IMR-90 (cell line): ENCODE measurements around the gene HCRTR1. TPM values are rescaled to one million over a fixed set of nuclear protein-coding genes. Genes with fewer than 3 reads are reported as not detected.

Experiments
- ATAC-seq: fragments of 200-7000 bp; cut with Tn5 transposase; 2 replicates; pipeline ENCODE4 v1.9.1; 2020; ENCODE audit warnings: low read depth, mild to moderate bottlenecking, moderate library complexity
- BruUV-seq: library from RNA; stranded (reverse); fragments of 400-500 nt; replicated peaks from 2 replicates; lab custom pipeline; 2021; lab: Mats Ljungman, UMichigan
- CTCF ChIA-PET: fragments of 300-600 bp; formaldehyde crosslinking; extraction: SDS; loops from one replicate; lab custom pipeline; 2021; ENCODE audit warnings: antibody characterized with exemption; lab: Yijun Ruan, JAX
- POLR2A ChIA-PET: fragments of 300-600 bp; sonication (Branson Sonifier 250); formaldehyde crosslinking; loops from one replicate; lab custom pipeline; 2022; ENCODE audit warnings: antibody characterized with exemption; ENCODE audit not compliant: unreplicated experiment; lab: Charles Lee
- DNase-seq: peaks from one replicate; pipeline ENCODE4 v3.0.0; 2013
- H2AFZ ChIP-seq: replicated peaks from 2 replicates; pipeline ENCODE3; 2013; ENCODE audit warnings: low read length, mild to moderate bottlenecking; ENCODE audit not compliant: poor library complexity
- H2AK5ac ChIP-seq: 2 replicates; pipeline ENCODE4 v1.6.1; 2013; ENCODE audit warnings: low read depth, low read length, inconsistent platforms
- H2AK9ac ChIP-seq: replicated peaks from 2 replicates; pipeline ENCODE3; 2013; ENCODE audit warnings: mild to moderate bottlenecking, low read depth, low read length, moderate library complexity; ENCODE audit not compliant: poor library complexity
- H2BK120ac ChIP-seq: 2 replicates; pipeline ENCODE4 v1.6.1; 2013; ENCODE audit warnings: low read depth, low read length, inconsistent platforms
- H2BK15ac ChIP-seq: 3 replicates; pipeline ENCODE4 v1.6.1; 2013; ENCODE audit warnings: low read depth, low read length, inconsistent platforms
- H2BK20ac ChIP-seq: 2 replicates; pipeline ENCODE4 v1.6.1; 2013; ENCODE audit warnings: low read depth, mild to moderate bottlenecking, inconsistent platforms, low read length, moderate library complexity
- H2BK5ac ChIP-seq: 2 replicates; pipeline ENCODE4 v1.6.1; 2013; ENCODE audit warnings: mild to moderate bottlenecking, low read depth, low read length, inconsistent platforms; ENCODE audit not compliant: poor library complexity, severe bottlenecking
- H3K14ac ChIP-seq: replicated peaks from 2 replicates; pipeline ENCODE4 v1.6.1; 2013; ENCODE audit warnings: low read depth, low read length, inconsistent platforms
- H3K18ac ChIP-seq: 2 replicates; pipeline ENCODE4 v1.6.1; 2013; ENCODE audit warnings: low read depth, low read length, control low read depth
- H3K23ac ChIP-seq: 2 replicates; pipeline ENCODE4 v1.6.1; 2013; ENCODE audit warnings: low read depth, low read length, inconsistent platforms
- H3K27ac ChIP-seq: 2 replicates; pipeline ENCODE4 v1.5.1; 2013; ENCODE audit warnings: mild to moderate bottlenecking, control low read depth, low read length; ENCODE audit not compliant: insufficient read depth
- H3K27me3 ChIP-seq: 2 replicates; pipeline ENCODE4 v1.6.1; 2013; ENCODE audit warnings: low read length; ENCODE audit not compliant: control insufficient read depth, insufficient read depth
- H3K36me3 ChIP-seq: 2 replicates; pipeline ENCODE4 v1.6.1; 2013; ENCODE audit warnings: low read length, mixed read lengths; ENCODE audit not compliant: control insufficient read depth, insufficient read depth
- H3K4ac ChIP-seq: 2 replicates; pipeline ENCODE4 v1.6.1; 2013; ENCODE audit warnings: low read depth, low read length, inconsistent platforms
- H3K4me1 ChIP-seq: 2 replicates; pipeline ENCODE4 v1.6.1; 2013; ENCODE audit warnings: low read length, mixed read lengths; ENCODE audit not compliant: control insufficient read depth, insufficient read depth
- H3K4me2 ChIP-seq: 2 replicates; pipeline ENCODE4 v1.6.1; 2013; ENCODE audit warnings: low read depth, mild to moderate bottlenecking, control low read depth, low read length, moderate library complexity
- H3K4me3 ChIP-seq: 2 replicates; pipeline ENCODE4 v1.5.1; 2013; ENCODE audit warnings: low read depth, mild to moderate bottlenecking, control low read depth, low read length, moderate library complexity; ENCODE audit not compliant: insufficient read depth
- H3K56ac ChIP-seq: 2 replicates; pipeline ENCODE4 v1.6.1; 2013; ENCODE audit warnings: low read length, inconsistent platforms; ENCODE audit not compliant: insufficient read depth; ENCODE audit errors: extremely low read depth
- H3K79me1 ChIP-seq, 2 experiments: 2 replicates each; pipeline ENCODE4 v1.6.1; 2013; ENCODE audit warnings: low read length in 2 of 2, inconsistent platforms in 1 of 2, low read depth in 1 of 2
- H3K9ac ChIP-seq: 2 replicates; pipeline ENCODE4 v1.6.1; 2013; ENCODE audit warnings: low read depth, low read length, control low read depth
- H3K9me1 ChIP-seq: 2 replicates; pipeline ENCODE4 v1.6.1; 2013; ENCODE audit warnings: low read length, inconsistent platforms; ENCODE audit not compliant: insufficient read depth
- H3K9me3 ChIP-seq: 2 replicates; pipeline ENCODE4 v1.6.1; 2013; ENCODE audit warnings: low read length; ENCODE audit not compliant: control insufficient read depth, insufficient read depth
- H4K20me1 ChIP-seq: 2 replicates; pipeline ENCODE4 v1.6.1; 2013; ENCODE audit warnings: low read length, inconsistent platforms; ENCODE audit not compliant: insufficient read depth
- H4K5ac ChIP-seq: 2 replicates; pipeline ENCODE4 v1.6.1; 2013; ENCODE audit warnings: mild to moderate bottlenecking, low read depth, low read length, control low read depth
- H4K8ac ChIP-seq, 2 experiments: 2 replicates each; pipeline ENCODE4 v1.6.1; 2013; ENCODE audit warnings: low read depth in 2 of 2, low read length in 2 of 2, control low read depth in 1 of 2, inconsistent platforms in 1 of 2
- H4K91ac ChIP-seq: 2 replicates; pipeline ENCODE4 v1.6.1; 2013; ENCODE audit warnings: low read depth, low read length, inconsistent platforms; ENCODE audit not compliant: insufficient read depth
- BHLHE40 ChIP-seq: fragments of 150-350 bp; IDR thresholded peaks from 2 replicates; pipeline ENCODE4 v1.6.1; 2016; ENCODE audit warnings: mild to moderate bottlenecking, low read depth, low read length
- CEBPB ChIP-seq: IDR thresholded peaks from 2 replicates; pipeline ENCODE4 v1.6.1; 2012; ENCODE audit warnings: low read depth, low read length, improper control_type of control experiment
- CHD1 ChIP-seq: IDR thresholded peaks from 2 replicates; pipeline ENCODE4 v1.6.1; 2012; ENCODE audit warnings: low read depth, low read length, improper control_type of control experiment
- FOS ChIP-seq: fragments of 150-350 bp; IDR thresholded peaks from 2 replicates; pipeline ENCODE4 v1.6.1; 2016; ENCODE audit warnings: low read depth, low read length
- MAFK ChIP-seq: IDR thresholded peaks from 2 replicates; pipeline ENCODE4 v1.6.1; 2012; ENCODE audit warnings: low read depth, low read length, improper control_type of control experiment
- MXI1 ChIP-seq: IDR thresholded peaks from 2 replicates; pipeline ENCODE4 v1.6.1; 2012; ENCODE audit warnings: low read depth, mild to moderate bottlenecking, low read length, moderate library complexity, borderline replicate concordance
- NFE2L2 ChIP-seq: fragments of 150-350 bp; IDR thresholded peaks from 2 replicates; pipeline ENCODE4 v1.6.1; 2016; ENCODE audit warnings: low read depth, mild to moderate bottlenecking, low read length
- POLR2A ChIP-seq: IDR thresholded peaks from 2 replicates; pipeline ENCODE4 v1.6.1; 2012; ENCODE audit warnings: mild to moderate bottlenecking, low read depth, low read length
- RAD21 ChIP-seq: IDR thresholded peaks from 2 replicates; pipeline ENCODE4 v1.6.1; 2012; ENCODE audit warnings: low read length, improper control_type of control experiment
- RCOR1 ChIP-seq: IDR thresholded peaks from 2 replicates; pipeline ENCODE4 v1.6.1; 2012; ENCODE audit warnings: mild to moderate bottlenecking, low read length, improper control_type of control experiment; ENCODE audit not compliant: insufficient replicate concordance
- SMC3 ChIP-seq: fragments of 150-350 bp; IDR thresholded peaks from 2 replicates; pipeline ENCODE4 v1.6.1; 2016; ENCODE audit warnings: low read depth, mild to moderate bottlenecking, antibody characterized with exemption, low read length, moderate library complexity
- WGBS, 2 experiments: methylation state at CpG; one replicate each; pipeline versions ENCODE4 v1.1.5 to v1.1.7; 2013; ENCODE audit warnings: missing lambda C conversion rate in 2 of 2; ENCODE audit not compliant: insufficient read length in 1 of 2; ENCODE audit errors: extremely low coverage in 2 of 2; 5-methylcytosine and 5-hydroxymethylcytosine counted together
- dilution Hi-C: fragments of 300-500 bp; cut with HindIII; formaldehyde crosslinking; loops from one replicate; pipeline ENCODE4 v1.14.3; 2018; ENCODE audit warnings: low sequenced_read_pairs; ENCODE audit not compliant: unreplicated experiment
- in situ Hi-C: fragments of 300-500 bp; cut with MboI; formaldehyde crosslinking; loops from 3 replicates; pipeline ENCODE4 v1.14.3; 2019; ENCODE audit warnings: low sequenced_read_pairs, inconsistent platforms, mixed read lengths
- intact Hi-C: fragments of 100-400 bp; cut with micrococcal nuclease; formaldehyde crosslinking; loops from 2 replicates; pipeline ENCODE4 v1.10.0; 2022
- polyA plus RNA-seq, 3 experiments: library from polyadenylated mRNA; depleted of rRNA; stranded (reverse); fragments of >200 nt; gene quantifications; 2 replicates each; pipeline ENCODE4 v1.2.3, GENCODE V29; 2012; ENCODE audit warnings: low replicate concordance in 1 of 3
- total RNA-seq: library from RNA; depleted of rRNA; stranded (reverse); fragments of >200 nt; gene quantifications from 2 replicates; pipeline ENCODE4 v1.2.3, GENCODE V29; 2012
- TF ChIP-seq, protein P1 (sequence below): conservative IDR thresholded peaks from 2 replicates; pipeline ENCODE4 v1.5.1; 2012; ENCODE audit warnings: mild to moderate bottlenecking, low read depth, low read length, improper control_type of control experiment
- TF ChIP-seq, protein P2 (sequence below): fragments of 150-350 bp; IDR thresholded peaks from 2 replicates; pipeline ENCODE4 v1.6.1; 2016; ENCODE audit warnings: low read depth, mild to moderate bottlenecking, low read length, moderate library complexity, borderline replicate concordance
- TF ChIP-seq, protein P3 (sequence below): fragments of 150-350 bp; IDR thresholded peaks from 2 replicates; pipeline ENCODE4 v1.6.1; 2017; ENCODE audit warnings: mild to moderate bottlenecking, antibody characterized with exemption, low read length, low read depth

HCRTR1 gene
- total and polyA plus RNA-seq, 2 of the 4 experiments (the other 2 are of a cell fraction), result not detected

DNA sequence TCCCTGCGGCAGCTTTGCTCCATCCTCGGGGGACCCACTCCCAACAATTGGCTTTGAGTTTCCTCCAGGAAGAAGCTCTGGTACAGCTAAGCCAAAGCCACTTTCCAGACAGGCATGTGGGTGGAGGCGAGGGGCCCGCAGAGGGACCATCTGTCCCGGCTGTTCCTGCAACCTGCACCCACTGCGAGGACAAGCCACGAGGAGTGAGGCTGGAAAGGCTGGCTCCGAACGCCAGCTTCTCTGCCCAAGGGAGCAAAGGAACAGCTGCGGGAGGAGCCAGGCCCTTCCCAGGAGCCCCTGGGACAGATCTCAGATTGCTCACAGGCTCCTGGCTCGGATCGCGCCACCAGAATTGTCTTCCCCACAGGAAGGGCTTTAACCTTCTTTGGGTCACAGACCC is 55.5 kb downstream of the HCRTR1 start:
- no TSS peak for BruUV-seq
- no peak overlapping the region for H3K4me3 ChIP-seq
- no peaks in the 10 kb centered on the region for H3K9me3 ChIP-seq
- DNase-seq, result no peak
- no peak overlapping the region for H2BK120ac ChIP-seq
- H3K27me3 ChIP-seq, result no peaks in the 10 kb centered on the region
- no peak overlapping the region for H3K9ac ChIP-seq
- ATAC-seq, result no peak
- H3K36me3 ChIP-seq, result peaks cover 66% of the 10 kb centered on the region
- H3K23ac ChIP-seq, result no peak overlapping the region
- WGBS, 2 experiments, result 79% methylated on average over 8 of the region's 13 CpGs; no CpG with 5 or more reads in 1 of the 2 experiments
- H2BK15ac ChIP-seq, result no peak overlapping the region
- in situ Hi-C loops (no loop called here), dilution Hi-C loops (no loop called here), intact Hi-C loops (no loop called here)
- no peak for TF ChIP-seq CEBPB
- TF ChIP-seq RCOR1, result no peak
- TF ChIP-seq CHD1, result no peak
- TF ChIP-seq, protein P1, sequence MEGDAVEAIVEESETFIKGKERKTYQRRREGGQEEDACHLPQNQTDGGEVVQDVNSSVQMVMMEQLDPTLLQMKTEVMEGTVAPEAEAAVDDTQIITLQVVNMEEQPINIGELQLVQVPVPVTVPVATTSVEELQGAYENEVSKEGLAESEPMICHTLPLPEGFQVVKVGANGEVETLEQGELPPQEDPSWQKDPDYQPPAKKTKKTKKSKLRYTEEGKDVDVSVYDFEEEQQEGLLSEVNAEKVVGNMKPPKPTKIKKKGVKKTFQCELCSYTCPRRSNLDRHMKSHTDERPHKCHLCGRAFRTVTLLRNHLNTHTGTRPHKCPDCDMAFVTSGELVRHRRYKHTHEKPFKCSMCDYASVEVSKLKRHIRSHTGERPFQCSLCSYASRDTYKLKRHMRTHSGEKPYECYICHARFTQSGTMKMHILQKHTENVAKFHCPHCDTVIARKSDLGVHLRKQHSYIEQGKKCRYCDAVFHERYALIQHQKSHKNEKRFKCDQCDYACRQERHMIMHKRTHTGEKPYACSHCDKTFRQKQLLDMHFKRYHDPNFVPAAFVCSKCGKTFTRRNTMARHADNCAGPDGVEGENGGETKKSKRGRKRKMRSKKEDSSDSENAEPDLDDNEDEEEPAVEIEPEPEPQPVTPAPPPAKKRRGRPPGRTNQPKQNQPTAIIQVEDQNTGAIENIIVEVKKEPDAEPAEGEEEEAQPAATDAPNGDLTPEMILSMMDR, result no peak
- TF ChIP-seq POLR2A, result no peak
- TF ChIP-seq MXI1, result no peak
- TF ChIP-seq SMC3, result no peak
- TF ChIP-seq FOS, result no peak
- no peak for TF ChIP-seq RAD21
- TF ChIP-seq, protein P2, sequence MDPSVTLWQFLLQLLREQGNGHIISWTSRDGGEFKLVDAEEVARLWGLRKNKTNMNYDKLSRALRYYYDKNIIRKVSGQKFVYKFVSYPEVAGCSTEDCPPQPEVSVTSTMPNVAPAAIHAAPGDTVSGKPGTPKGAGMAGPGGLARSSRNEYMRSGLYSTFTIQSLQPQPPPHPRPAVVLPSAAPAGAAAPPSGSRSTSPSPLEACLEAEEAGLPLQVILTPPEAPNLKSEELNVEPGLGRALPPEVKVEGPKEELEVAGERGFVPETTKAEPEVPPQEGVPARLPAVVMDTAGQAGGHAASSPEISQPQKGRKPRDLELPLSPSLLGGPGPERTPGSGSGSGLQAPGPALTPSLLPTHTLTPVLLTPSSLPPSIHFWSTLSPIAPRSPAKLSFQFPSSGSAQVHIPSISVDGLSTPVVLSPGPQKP, result no peak
- TF ChIP-seq NFE2L2, result no peak
- no peak for TF ChIP-seq BHLHE40
- no peak for TF ChIP-seq MAFK
- TF ChIP-seq, protein P3, sequence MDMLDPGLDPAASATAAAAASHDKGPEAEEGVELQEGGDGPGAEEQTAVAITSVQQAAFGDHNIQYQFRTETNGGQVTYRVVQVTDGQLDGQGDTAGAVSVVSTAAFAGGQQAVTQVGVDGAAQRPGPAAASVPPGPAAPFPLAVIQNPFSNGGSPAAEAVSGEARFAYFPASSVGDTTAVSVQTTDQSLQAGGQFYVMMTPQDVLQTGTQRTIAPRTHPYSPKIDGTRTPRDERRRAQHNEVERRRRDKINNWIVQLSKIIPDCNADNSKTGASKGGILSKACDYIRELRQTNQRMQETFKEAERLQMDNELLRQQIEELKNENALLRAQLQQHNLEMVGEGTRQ, result no peak
- peak overlapping the region; percentile 19 for H2AK9ac ChIP-seq
- peaks cover 7% of the 10 kb centered on the region; the same call in 1 of the 2 replicates for H3K9me1 ChIP-seq
- peaks cover 9% of the 10 kb centered on the region; the same call in 1 of the 2 replicates for H3K4me1 ChIP-seq
- no peak overlapping the region for H3K27ac ChIP-seq
- H3K79me1 ChIP-seq, result no peaks in the 10 kb centered on the region; a peak in 1 of 4 replicates
- H3K18ac ChIP-seq, result no peak overlapping the region
- H3K4ac ChIP-seq, result no peak overlapping the region
- H2BK20ac ChIP-seq, result no peak overlapping the region
- no peak overlapping the region for H3K56ac ChIP-seq
- POLR2A ChIA-PET, result no interaction called here
- no peak overlapping the region for H2BK5ac ChIP-seq
- H2AFZ ChIP-seq, result no peak overlapping the region
- no peaks in the 10 kb centered on the region for H4K20me1 ChIP-seq
- no peak overlapping the region for H4K8ac ChIP-seq
- H2AK5ac ChIP-seq, result no peak overlapping the region
- H4K5ac ChIP-seq, result no peak overlapping the region
- no peak overlapping the region for H3K14ac ChIP-seq
- no peak overlapping the region for H3K4me2 ChIP-seq
- no peak overlapping the region for H4K91ac ChIP-seq
- CTCF ChIA-PET, result no interaction called here
